K562 (cell line): ENCODE data around the gene GMDS.

Experiments
- ATF1 ChIP-seq, 2 experiments: fragments of 450-650 bp in 1 of 2; IDR thresholded peaks; 2 replicates each; pipeline ENCODE4 v1.6.1; 2016; ENCODE audit warnings: missing compliant biosample characterization in 1 of 2, missing genetic modification characterization in 1 of 2
- CTCF ChIP-seq, 3 experiments: IDR thresholded peaks in 2 of 3; conservative IDR thresholded peaks in 1 of 3; 2 replicates each; pipeline ENCODE4 v1.5.1; 2011 to 2012; ENCODE audit warnings: low read length in 3 of 3, mild to moderate bottlenecking in 3 of 3, control low read depth in 2 of 3, improper control_type of control experiment in 1 of 3, inconsistent platforms in 1 of 3, low read depth in 1 of 3, mixed read lengths in 1 of 3, moderate library complexity in 1 of 3; ENCODE audit not compliant: insufficient read depth in 2 of 3
- GATAD2A ChIP-seq: fragments of 450-650 bp; IDR thresholded peaks from 2 replicates; pipeline ENCODE4 v1.6.1; 2017
- PCBP2 ChIP-seq: fragments of 200-400 bp; formaldehyde crosslinking; IDR thresholded peaks from 2 replicates; pipeline ENCODE4 v1.6.1; 2018; ENCODE audit warnings: low read length, low read depth, mild to moderate bottlenecking, moderate library complexity; ENCODE audit not compliant: poor library complexity, severe bottlenecking
- PRPF4 ChIP-seq: fragments of 200-400 bp; formaldehyde crosslinking; IDR thresholded peaks from one replicate; pipeline ENCODE4 v1.6.1; 2017; ENCODE audit warnings: low read length, low read depth, mild to moderate bottlenecking; ENCODE audit not compliant: insufficient read depth, poor library complexity, severe bottlenecking
- RB1 ChIP-seq: fragments of 450-650 bp; IDR thresholded peaks from 2 replicates; pipeline ENCODE4 v1.6.1; 2017; ENCODE audit warnings: low read depth, mild to moderate bottlenecking
- RCOR1 ChIP-seq, 2 experiments: IDR thresholded peaks; 2 replicates each; pipeline ENCODE4 v1.6.1; 2012; ENCODE audit warnings: low read depth in 2 of 2, low read length in 2 of 2, borderline replicate concordance in 1 of 2, improper control_type of control experiment in 1 of 2
- YBX1 ChIP-seq: fragments of 450-650 bp; IDR thresholded peaks from 2 replicates; pipeline ENCODE4 v1.7.1; 2016; ENCODE audit warnings: mild to moderate bottlenecking
- ZBTB11 ChIP-seq, 3 experiments: fragments of 200-800 bp in 1 of 3; fragments of 250-450 bp in 1 of 3; fragments of 450-650 bp in 1 of 3; sonication (Bioruptor Pico) in 1 of 3; sonication (Bioruptor generic) in 1 of 3; formaldehyde crosslinking in 1 of 3; IDR thresholded peaks; 2 replicates each; pipeline versions ENCODE4 v1.6.1 to v1.8.0; 2016 to 2022; ENCODE audit warnings: mild to moderate bottlenecking in 2 of 3, missing genetic modification characterization in 2 of 3, missing compliant biosample characterization in 1 of 3, moderate library complexity in 1 of 3
- ZKSCAN1 ChIP-seq: fragments of 150-350 bp; IDR thresholded peaks from 2 replicates; pipeline ENCODE4 v1.6.1; 2016; ENCODE audit warnings: low read depth, low read length
- TF ChIP-seq, protein P1 (sequence below): fragments of 450-650 bp; IDR thresholded peaks from 2 replicates; pipeline ENCODE4 v1.6.1; 2016

- TF ChIP-seq PCBP2: no peak
- TF ChIP-seq CTCF (IDR thresholded peaks at IDR 0.05 in 2 of 3, conservative IDR thresholded peaks at IDR 0.05 in 1 of 3; ENCODE audit: insufficient read depth in 2 of 3, low read depth in 1 of 3, low read length in 3 of 3): no peak
- TF ChIP-seq ATF1 (CRISPR knock-in tag; IDR thresholded peaks at IDR 0.05): no peak
- TF ChIP-seq ATF1 (tag; IDR thresholded peaks at IDR 0.05): no peak
- no peak for TF ChIP-seq ZKSCAN1
- TF ChIP-seq YBX1: no peak
- TF ChIP-seq GATAD2A: no peak
- TF ChIP-seq PRPF4: no peak
- no peak for TF ChIP-seq ZBTB11 (CRISPR knock-in tag; IDR thresholded peaks at IDR 0.05)
- TF ChIP-seq, protein P1, sequence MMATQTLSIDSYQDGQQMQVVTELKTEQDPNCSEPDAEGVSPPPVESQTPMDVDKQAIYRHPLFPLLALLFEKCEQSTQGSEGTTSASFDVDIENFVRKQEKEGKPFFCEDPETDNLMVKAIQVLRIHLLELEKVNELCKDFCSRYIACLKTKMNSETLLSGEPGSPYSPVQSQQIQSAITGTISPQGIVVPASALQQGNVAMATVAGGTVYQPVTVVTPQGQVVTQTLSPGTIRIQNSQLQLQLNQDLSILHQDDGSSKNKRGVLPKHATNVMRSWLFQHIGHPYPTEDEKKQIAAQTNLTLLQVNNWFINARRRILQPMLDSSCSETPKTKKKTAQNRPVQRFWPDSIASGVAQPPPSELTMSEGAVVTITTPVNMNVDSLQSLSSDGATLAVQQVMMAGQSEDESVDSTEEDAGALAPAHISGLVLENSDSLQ: no peak
- no peak for TF ChIP-seq RCOR1 (IDR thresholded peaks at IDR 0.05; ENCODE audit: borderline replicate concordance in 1 of 2, low read depth in 2 of 2, low read length in 2 of 2)
- TF ChIP-seq RB1: no peak
Measured at GRCh38 chr6:1784422-1784884, 461.0 kb downstream of the GMDS start.
